HCT116 (cell line): Measurements from ENCODE around the gene MED25. TPM values are rescaled to one million over a fixed set of nuclear protein-coding genes. Genes with fewer than 3 reads are reported as not detected.

Source experiments
- ATAC-seq: fragments of 200-7000 bp; cut with Tn5 transposase; 2 replicates; pipeline ENCODE4 v1.9.1; 2020; ENCODE audit warnings: mild to moderate bottlenecking, moderate library complexity
- BruUV-seq: library from RNA; stranded (reverse); fragments of 400-500 nt; replicated peaks from 2 replicates; lab custom pipeline; 2021; lab: Mats Ljungman, UMichigan
- CTCF ChIA-PET: fragments of 300-600 bp; sonication (Branson Sonifier 250); formaldehyde crosslinking; loops from one replicate; lab custom pipeline; 2021; ENCODE audit warnings: antibody characterized with exemption; lab: Charles Lee
- POLR2A ChIA-PET: fragments of 300-600, 350-600 bp; sonication (Branson Sonifier 250); formaldehyde crosslinking; loops from one replicate; lab custom pipeline; 2021; ENCODE audit warnings: antibody characterized with exemption; lab: Charles Lee
- RAD21 ChIA-PET, 2 experiments: fragments of 300-600 bp; sonication (Branson Sonifier 250); formaldehyde crosslinking; loops; one replicate each; lab custom pipeline; 2023; ENCODE audit warnings: low total read pairs in 2 of 2; ENCODE audit not compliant: uncharacterized antibody in 2 of 2, unreplicated experiment in 2 of 2, low non-redundant PET in 1 of 2; lab: Charles Lee
- DNase-seq: peaks from one replicate; pipeline ENCODE4 v3.0.0-alpha.2; 2010; ENCODE audit warnings: low read depth, low spot score
- H2AFZ ChIP-seq: fragments of 200-600 bp; shearing (Covaris generic), sonication (generic); 2 replicates; pipeline ENCODE4 v1.6.1; 2017; ENCODE audit warnings: low read depth, mixed run types, mixed read lengths, antibody characterized with exemption, low read length; ENCODE audit not compliant: poor library complexity, severe bottlenecking
- H3K27ac ChIP-seq: 2 replicates; pipeline ENCODE4 v1.5.1; 2012; ENCODE audit warnings: low read depth, low read length
- H3K27me3 ChIP-seq: fragments of 200-600 bp; sonication (generic); 2 replicates; pipeline ENCODE4 v1.6.1; 2016; ENCODE audit warnings: mixed run types, low read length, mixed read lengths; ENCODE audit not compliant: insufficient read depth
- H3K36me3 ChIP-seq, 2 experiments: fragments of 200-500 bp in 1 of 2; fragments of 200-600 bp in 1 of 2; sonication (Bioruptor generic) in 1 of 2; sonication (generic) in 1 of 2; 2 replicates each; pipeline versions ENCODE4 v1.5.1 to v1.6.1; 2014 to 2016; ENCODE audit warnings: low read length in 2 of 2, inconsistent platforms in 1 of 2, mixed read lengths in 1 of 2, mixed run types in 1 of 2; ENCODE audit not compliant: insufficient read depth in 2 of 2, control insufficient read depth in 1 of 2
- H3K4me1 ChIP-seq, 2 experiments: fragments of 200-600 bp in 1 of 2; sonication (generic) in 1 of 2; 2 replicates each; pipeline versions ENCODE4 v1.5.1 to v1.6.1; 2012 to 2017; ENCODE audit warnings: low read length in 2 of 2, inconsistent platforms in 1 of 2, mild to moderate bottlenecking in 1 of 2, mixed read lengths in 1 of 2, mixed run types in 1 of 2, moderate library complexity in 1 of 2; ENCODE audit not compliant: insufficient read depth in 2 of 2, control insufficient read depth in 1 of 2
- H3K4me2 ChIP-seq: fragments of 200-600 bp; sonication (generic); 2 replicates; pipeline ENCODE4 v1.6.1; 2017; ENCODE audit warnings: mixed run types, low read length, mixed read lengths
- H3K4me3 ChIP-seq, 2 experiments: fragments of 200-600 bp in 1 of 2; sonication (generic) in 1 of 2; replicated peaks in 1 of 2; 2 replicates each; pipeline ENCODE4 v1.5.1; 2011 to 2016; ENCODE audit warnings: low read length in 2 of 2, control low read depth in 1 of 2, low read depth in 1 of 2, mild to moderate bottlenecking in 1 of 2, mixed read lengths in 1 of 2, mixed run types in 1 of 2
- H3K79me2 ChIP-seq: fragments of 200-600 bp; sonication (generic); 2 replicates; pipeline ENCODE4 v1.6.1; 2017; ENCODE audit warnings: mild to moderate bottlenecking, mixed run types, low read length, moderate library complexity, mixed read lengths; ENCODE audit not compliant: insufficient read depth
- H3K9ac ChIP-seq: fragments of 200-600 bp; sonication (generic); 2 replicates; pipeline ENCODE4 v1.6.1; 2016; ENCODE audit warnings: low read length, mixed read lengths
- H3K9me2 ChIP-seq: fragments of 200-600 bp; sonication (generic), shearing (Covaris generic); 2 replicates; pipeline ENCODE4 v1.6.1; 2017; ENCODE audit warnings: mixed run types, mild to moderate bottlenecking, moderate library complexity; ENCODE audit not compliant: insufficient read depth
- H3K9me3 ChIP-seq, 2 experiments: fragments of 200-500 bp in 1 of 2; fragments of 200-600 bp in 1 of 2; sonication (Bioruptor generic) in 1 of 2; sonication (generic) in 1 of 2; 2 replicates each; pipeline ENCODE4 v1.6.1; 2014 to 2017; ENCODE audit warnings: low read length in 2 of 2, mixed read lengths in 2 of 2, inconsistent platforms in 1 of 2, low read depth in 1 of 2, mild to moderate bottlenecking in 1 of 2, mixed run types in 1 of 2, moderate library complexity in 1 of 2; ENCODE audit not compliant: control insufficient read depth in 1 of 2, insufficient read depth in 1 of 2
- H4K20me1 ChIP-seq: fragments of 200-600 bp; sonication (generic), shearing (Covaris generic); 2 replicates; pipeline ENCODE4 v1.6.1; 2017; ENCODE audit warnings: mixed run types, mild to moderate bottlenecking, moderate library complexity; ENCODE audit not compliant: insufficient read depth
- CEBPB ChIP-seq: IDR thresholded peaks from 2 replicates; pipeline ENCODE4 v1.6.1; 2012; ENCODE audit warnings: low read depth
- EGR1 ChIP-seq: IDR thresholded peaks from 2 replicates; pipeline ENCODE4 v1.6.1; 2012; ENCODE audit warnings: low read depth
- EZH2 ChIP-seq: fragments of 200-600 bp; sonication (generic); IDR thresholded peaks from 2 replicates; pipeline ENCODE4 v1.6.1; 2017; ENCODE audit warnings: antibody characterized with exemption, mixed run types
- FOSL1 ChIP-seq: IDR thresholded peaks from 2 replicates; pipeline ENCODE4 v1.6.1; 2012; ENCODE audit warnings: low read depth
- JUND ChIP-seq: IDR thresholded peaks from 2 replicates; pipeline ENCODE4 v1.6.1; 2012
- POLR2A ChIP-seq: IDR thresholded peaks from 2 replicates; pipeline ENCODE4 v1.7.0; 2011; ENCODE audit warnings: borderline replicate concordance; ENCODE audit not compliant: insufficient read depth, insufficient read length; ENCODE audit errors: extremely low read depth
- POLR2AphosphoS5 ChIP-seq: IDR thresholded peaks from 2 replicates; pipeline ENCODE4 v1.6.1; 2011; ENCODE audit warnings: mild to moderate bottlenecking, low read depth, low read length, moderate library complexity
- SIN3A ChIP-seq: IDR thresholded peaks from 2 replicates; pipeline ENCODE4 v1.6.1; 2012; ENCODE audit warnings: low read depth
- SRF ChIP-seq: IDR thresholded peaks from 2 replicates; pipeline ENCODE4 v1.6.1; 2012; ENCODE audit warnings: low read depth
- TCF7L2 ChIP-seq: IDR thresholded peaks from 2 replicates; pipeline ENCODE4 v1.7.0; 2011; ENCODE audit warnings: borderline replicate concordance, inconsistent platforms; ENCODE audit not compliant: insufficient read depth, insufficient read length; ENCODE audit errors: extremely low read depth
- ZFX ChIP-seq: fragments of 450-650 bp; IDR thresholded peaks from 2 replicates; pipeline ENCODE4 v1.6.1; 2017
- ZNF274 ChIP-seq: fragments of 200-500 bp; sonication (Bioruptor generic); IDR thresholded peaks from 2 replicates; pipeline ENCODE4 v1.6.1; 2014; ENCODE audit warnings: mild to moderate bottlenecking, low read depth, low read length, inconsistent platforms
- intact Hi-C: fragments of 100-400 bp; cut with micrococcal nuclease; formaldehyde crosslinking; loops from 2 replicates; pipeline ENCODE4 v1.10.0; 2022
- total RNA-seq: library from RNA; stranded (reverse); gene quantifications from one replicate; pipeline ENCODE4 v1.2.1, GENCODE V29; 2021; ENCODE audit not compliant: unreplicated experiment
- TF ChIP-seq, protein P1 (sequence below): IDR thresholded peaks from 2 replicates; pipeline ENCODE4 v1.6.1; 2011; ENCODE audit warnings: mild to moderate bottlenecking, low read length, moderate library complexity; ENCODE audit not compliant: insufficient replicate concordance; ENCODE audit errors: extremely low read depth
- TF ChIP-seq, protein P2 (sequence below), 3 experiments: fragments of 200-600 bp in 1 of 3; sonication (generic) in 1 of 3; IDR thresholded peaks in 2 of 3; conservative IDR thresholded peaks in 1 of 3; 2 replicates each; pipeline ENCODE4 v1.5.1; 2012 to 2017; ENCODE audit warnings: low read depth in 2 of 3, low read length in 2 of 3, antibody characterized with exemption in 1 of 3, borderline replicate concordance in 1 of 3, control low read depth in 1 of 3, mild to moderate bottlenecking in 1 of 3, mixed read lengths in 1 of 3, mixed run types in 1 of 3, moderate library complexity in 1 of 3; ENCODE audit not compliant: insufficient read depth in 1 of 3

MED25 gene
- total RNA-seq, 1 experiment from 2014 or later: 77.7 TPM

DNA sequence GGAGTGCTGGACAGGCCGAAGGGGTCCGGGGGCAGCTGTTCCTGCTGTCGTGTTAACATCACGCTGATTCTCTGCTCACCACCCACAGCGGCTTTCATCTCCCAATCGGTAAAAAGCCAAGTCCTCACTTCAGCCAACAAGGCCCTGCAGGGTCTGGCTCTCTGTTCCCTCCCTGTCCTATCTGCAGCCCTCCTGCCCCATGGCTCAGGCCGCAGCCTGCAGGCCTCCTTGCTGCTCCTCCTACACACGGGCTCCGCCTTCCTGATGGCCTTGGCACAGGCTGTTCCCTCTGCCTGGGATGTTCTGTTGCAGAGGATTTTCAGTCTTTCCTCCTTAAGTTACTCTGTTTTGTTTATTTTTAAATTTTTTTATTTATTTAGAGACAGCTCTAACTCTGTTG lies 27.2 kb upstream of the MED25 start:
- Histone ChIP-seq H3K4me3 (no peak overlapping the region), H3K9me2 (no peaks in the 10 kb centered on the region), H4K20me1 (no peaks in the 10 kb centered on the region), H3K27ac (no peak overlapping the region), H3K9me3 (no peaks in the 10 kb centered on the region), H3K27me3 (no peaks in the 10 kb centered on the region), H3K79me2 (no peaks in the 10 kb centered on the region), H3K4me1 (peaks cover 13 to 26% of the 10 kb centered on the region in 2 experiments), H3K4me2 (no peak overlapping the region), H3K36me3 (peaks cover 4 to 19% of the 10 kb centered on the region in 2 experiments; a peak in 3 of 4 replicates), H2AFZ (no peak overlapping the region), H3K9ac (no peak overlapping the region)
- no TSS peak for BruUV-seq
- TF ChIP-seq EZH2 (no peak), POLR2AphosphoS5 (no peak), SRF (no peak), JUND (no peak), EGR1 (no peak), SIN3A (no peak), ZNF274 (no peak), TCF7L2 (no peak), POLR2A (no peak), ZFX (no peak), FOSL1 (no peak), CEBPB (no peak)
- TF ChIP-seq, protein P1, sequence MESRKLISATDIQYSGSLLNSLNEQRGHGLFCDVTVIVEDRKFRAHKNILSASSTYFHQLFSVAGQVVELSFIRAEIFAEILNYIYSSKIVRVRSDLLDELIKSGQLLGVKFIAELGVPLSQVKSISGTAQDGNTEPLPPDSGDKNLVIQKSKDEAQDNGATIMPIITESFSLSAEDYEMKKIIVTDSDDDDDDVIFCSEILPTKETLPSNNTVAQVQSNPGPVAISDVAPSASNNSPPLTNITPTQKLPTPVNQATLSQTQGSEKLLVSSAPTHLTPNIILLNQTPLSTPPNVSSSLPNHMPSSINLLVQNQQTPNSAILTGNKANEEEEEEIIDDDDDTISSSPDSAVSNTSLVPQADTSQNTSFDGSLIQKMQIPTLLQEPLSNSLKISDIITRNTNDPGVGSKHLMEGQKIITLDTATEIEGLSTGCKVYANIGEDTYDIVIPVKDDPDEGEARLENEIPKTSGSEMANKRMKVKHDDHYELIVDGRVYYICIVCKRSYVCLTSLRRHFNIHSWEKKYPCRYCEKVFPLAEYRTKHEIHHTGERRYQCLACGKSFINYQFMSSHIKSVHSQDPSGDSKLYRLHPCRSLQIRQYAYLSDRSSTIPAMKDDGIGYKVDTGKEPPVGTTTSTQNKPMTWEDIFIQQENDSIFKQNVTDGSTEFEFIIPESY: no peak
- TF ChIP-seq, protein P2, sequence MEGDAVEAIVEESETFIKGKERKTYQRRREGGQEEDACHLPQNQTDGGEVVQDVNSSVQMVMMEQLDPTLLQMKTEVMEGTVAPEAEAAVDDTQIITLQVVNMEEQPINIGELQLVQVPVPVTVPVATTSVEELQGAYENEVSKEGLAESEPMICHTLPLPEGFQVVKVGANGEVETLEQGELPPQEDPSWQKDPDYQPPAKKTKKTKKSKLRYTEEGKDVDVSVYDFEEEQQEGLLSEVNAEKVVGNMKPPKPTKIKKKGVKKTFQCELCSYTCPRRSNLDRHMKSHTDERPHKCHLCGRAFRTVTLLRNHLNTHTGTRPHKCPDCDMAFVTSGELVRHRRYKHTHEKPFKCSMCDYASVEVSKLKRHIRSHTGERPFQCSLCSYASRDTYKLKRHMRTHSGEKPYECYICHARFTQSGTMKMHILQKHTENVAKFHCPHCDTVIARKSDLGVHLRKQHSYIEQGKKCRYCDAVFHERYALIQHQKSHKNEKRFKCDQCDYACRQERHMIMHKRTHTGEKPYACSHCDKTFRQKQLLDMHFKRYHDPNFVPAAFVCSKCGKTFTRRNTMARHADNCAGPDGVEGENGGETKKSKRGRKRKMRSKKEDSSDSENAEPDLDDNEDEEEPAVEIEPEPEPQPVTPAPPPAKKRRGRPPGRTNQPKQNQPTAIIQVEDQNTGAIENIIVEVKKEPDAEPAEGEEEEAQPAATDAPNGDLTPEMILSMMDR (IDR thresholded peaks at IDR 0.05 in 2 of 3, conservative IDR thresholded peaks at IDR 0.05 in 1 of 3; ENCODE audit: borderline replicate concordance in 1 of 3, insufficient read depth in 1 of 3, low read depth in 2 of 3, low read length in 2 of 3): no peak
- RAD21 ChIA-PET: no interaction called here
- DNase-seq (no peak), ATAC-seq (no peak)
- intact Hi-C loops: no loop called here
- CTCF ChIA-PET: no interaction called here
- POLR2A ChIA-PET: no interaction called here
